Aortic smooth muscle cell (primary cell): ENCODE data around the gene FUT9. TPM values are rescaled to one million over a fixed set of nuclear protein-coding genes. Genes with fewer than 3 reads are reported as not detected.

Experiments
- total RNA-seq: library from RNA; depleted of rRNA; stranded (reverse); fragments of >200 nt; gene quantifications from 2 replicates; pipeline ENCODE4 v1.2.3, GENCODE V29; 2014

FUT9 gene
- total RNA-seq, result not detected in 2 replicates

DNA sequence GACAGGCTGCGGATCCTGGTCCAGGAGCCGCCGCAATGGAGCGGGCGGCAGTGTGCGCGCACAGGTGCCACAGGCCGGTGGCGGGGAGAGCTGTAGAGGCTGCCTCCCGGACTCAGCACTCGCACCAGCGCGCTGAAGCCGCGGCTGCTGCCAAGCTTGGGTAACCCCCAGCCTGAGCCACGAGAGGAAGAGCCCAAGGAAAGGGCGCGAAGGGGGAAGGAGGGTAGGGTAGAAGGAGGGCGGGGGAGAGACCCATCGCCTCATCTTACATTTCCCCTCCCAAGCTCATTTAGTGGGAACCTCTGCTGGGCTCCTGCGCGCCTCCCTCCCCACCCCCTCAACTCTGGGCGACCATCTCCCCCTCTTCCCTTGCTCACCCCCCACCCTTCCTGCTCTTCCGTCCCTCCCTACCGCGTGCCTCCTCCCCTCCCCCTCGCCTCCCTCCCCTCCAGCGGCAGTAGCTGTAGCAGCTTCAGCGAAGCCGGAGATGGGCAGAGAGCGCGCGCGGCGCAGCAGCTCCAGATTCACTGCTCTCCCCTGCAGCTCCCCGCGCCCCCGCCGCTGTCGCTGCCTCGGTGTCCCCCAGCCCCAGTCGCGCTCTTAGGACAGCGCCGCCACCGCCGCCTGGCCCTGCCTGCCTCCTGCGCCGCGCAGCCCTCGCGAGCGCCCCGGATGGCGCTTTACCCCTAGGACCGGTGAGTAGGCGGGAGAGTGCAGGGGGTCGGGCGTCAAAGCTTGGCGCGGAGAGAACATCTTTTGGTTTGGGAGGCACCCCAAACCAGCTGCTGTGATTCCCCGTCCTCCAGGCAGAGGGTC, at the start of gene FUT9:
Gene FUT9 (plus strand): TSS at position 457 of the 816 bp plus-strand sequence. CDS start 187,182 bp downstream, outside the sequence.

